HG03025 (cell line): ENCODE measurements around the gene PER3.
A peak's percentile ranks its signal among the peaks of the same experiment; 100 is the strongest.

Experiments used
- ATAC-seq: cut with Tn5 transposase; IDR thresholded peaks from one replicate; pipeline ENCODE4 v1.9.1; 2021; ENCODE audit warnings: mild to moderate bottlenecking, moderate library complexity; ENCODE audit not compliant: unreplicated experiment, low FRiP score

Gene PER3

DNA sequence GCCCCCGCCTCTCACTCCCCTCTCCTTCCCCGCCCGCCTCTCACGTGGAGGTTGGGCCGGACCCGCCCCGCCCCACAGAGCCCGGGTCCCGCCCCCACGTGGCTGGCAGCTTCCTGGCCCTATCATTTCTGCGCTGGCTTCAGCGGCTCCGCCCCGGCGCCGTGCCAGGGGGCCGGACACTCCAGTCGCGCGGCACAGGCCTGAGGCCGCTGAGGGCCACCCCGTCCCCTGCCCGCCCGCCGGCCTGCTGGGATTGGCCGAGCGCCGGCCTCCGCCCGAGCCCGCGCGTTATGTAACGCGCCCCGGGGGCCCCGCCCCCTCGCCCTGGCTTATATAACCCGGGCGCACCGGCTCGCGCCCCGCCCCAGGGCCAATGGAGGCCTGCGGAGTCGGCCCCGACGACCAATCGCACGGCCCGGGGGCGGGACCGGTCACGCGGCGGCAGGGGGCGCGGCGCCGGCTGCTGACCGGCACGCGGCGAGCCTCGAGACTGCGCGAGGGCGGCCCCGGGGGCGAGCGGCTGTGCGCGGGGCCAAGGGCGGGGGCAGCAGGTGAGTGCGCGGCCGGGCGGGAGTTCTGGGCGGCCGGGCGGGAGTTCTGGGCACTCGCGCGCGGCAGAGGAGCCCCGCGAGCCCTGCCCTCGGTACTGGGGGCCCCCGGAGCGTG lies at the start of gene PER3:
Gene PER3, plus strand, starts transcription at position 466 of the 666 bp plus-strand sequence. CDS start 587 bp downstream, outside the sequence.
- peak; percentile 84 for ATAC-seq

- ATAC-seq = no peak
Measured at GRCh38 chr1:7738044-7738443, 46.0 kb upstream of the PER3 start.

GRCh38 chr1:7743346-7743745 lies 40.7 kb upstream of the PER3 start:
- ATAC-seq = no peak

GRCh38 chr1:7744882-7745281 lies 39.2 kb upstream of the PER3 start:
- ATAC-seq = no peak

GRCh38 chr1:7745783-7746182 lies 38.3 kb upstream of the PER3 start:
- no peak for ATAC-seq

DNA sequence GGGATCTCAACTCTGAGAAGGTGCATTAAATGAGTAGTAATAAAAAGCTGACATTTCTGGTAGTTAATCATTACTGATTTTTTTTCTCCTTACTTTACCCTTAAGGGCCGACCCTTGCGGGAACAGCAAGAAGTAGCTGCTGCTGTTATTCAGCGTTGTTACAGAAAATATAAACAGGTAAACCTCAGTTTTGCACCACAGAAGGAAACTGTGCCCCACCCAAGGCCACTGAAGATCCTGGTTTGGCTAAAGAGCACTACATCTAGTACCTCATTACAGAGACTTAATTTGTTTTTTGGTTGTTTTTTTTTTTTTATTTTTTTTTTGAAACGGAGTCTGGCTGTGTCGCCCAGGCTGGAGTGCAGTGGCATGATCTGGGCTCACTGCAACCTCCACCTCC lies 36.5 kb upstream of the PER3 start:
- ATAC-seq = no peak

GRCh38 chr1:7749126-7749525 lies 35.0 kb upstream of the PER3 start:
- ATAC-seq = no peak

GRCh38 chr1:7751174-7751573 lies 32.9 kb upstream of the PER3 start:
- no peak for ATAC-seq

- ATAC-seq = no peak
Measured at GRCh38 chr1:7752512-7753417, 31.3 kb upstream of the PER3 start.

DNA sequence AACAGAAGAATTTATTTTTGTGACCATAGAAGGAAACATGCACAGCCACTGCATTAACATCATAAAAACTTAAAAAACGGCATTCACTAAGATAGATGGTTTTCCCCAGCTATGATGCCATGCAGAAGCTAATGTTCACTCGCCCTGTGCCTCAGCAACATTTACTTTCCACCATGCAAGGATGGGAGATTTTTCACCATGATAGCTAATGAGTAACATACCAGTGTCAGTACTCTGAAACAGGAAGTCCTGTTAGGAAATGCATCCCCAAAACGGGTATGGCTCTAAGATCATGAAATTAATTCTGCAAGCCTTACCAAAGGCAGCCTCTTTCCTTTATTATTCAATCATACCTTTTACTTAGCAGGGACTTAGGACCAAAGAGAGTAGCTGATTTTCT lies 30.4 kb upstream of the PER3 start:
- no peak for ATAC-seq

- no peak for ATAC-seq
Measured at GRCh38 chr1:7754234-7754633, 29.9 kb upstream of the PER3 start.

- ATAC-seq = no peak
Measured at GRCh38 chr1:7755448-7755847, 28.6 kb upstream of the PER3 start.

DNA sequence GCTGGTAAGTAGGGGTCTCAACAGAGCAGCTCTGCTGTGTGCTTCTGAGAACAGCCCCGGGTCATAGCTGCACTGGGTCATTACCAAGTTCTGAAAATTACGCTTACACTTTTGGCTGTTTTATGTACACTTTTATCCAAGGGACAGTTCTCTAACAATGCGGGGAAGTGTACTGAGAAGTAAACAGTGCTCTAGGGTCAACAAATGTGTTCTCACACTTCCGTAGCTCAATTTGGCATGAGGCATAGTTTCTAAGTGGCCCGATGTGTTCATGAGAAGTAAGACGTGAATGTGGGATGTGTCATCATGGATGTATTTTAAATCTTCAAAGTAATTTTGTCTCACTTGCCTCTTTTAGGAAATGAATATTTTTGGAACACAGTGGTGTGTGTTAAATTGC lies 23.8 kb upstream of the PER3 start:
- no peak for ATAC-seq

DNA sequence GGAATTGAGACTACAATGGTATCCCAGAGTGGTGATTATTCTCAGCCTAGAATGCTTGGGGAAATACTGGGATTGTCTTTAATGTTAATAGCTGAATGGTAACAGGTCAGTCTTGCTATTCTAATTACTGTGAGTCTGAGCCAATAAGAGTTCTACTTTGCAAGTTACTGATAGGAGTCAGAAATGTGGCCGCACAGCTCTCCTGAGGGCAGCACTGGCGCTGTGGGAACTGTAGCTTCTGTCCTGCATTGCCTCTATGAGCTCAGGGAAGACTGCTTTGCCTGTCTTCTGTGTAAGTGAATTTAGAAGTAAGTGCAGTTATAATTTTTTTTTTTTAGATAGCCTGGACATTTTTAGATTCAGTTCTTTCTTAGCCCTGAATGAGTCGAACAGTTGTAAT lies 23.0 kb upstream of the PER3 start:
- no peak for ATAC-seq

DNA sequence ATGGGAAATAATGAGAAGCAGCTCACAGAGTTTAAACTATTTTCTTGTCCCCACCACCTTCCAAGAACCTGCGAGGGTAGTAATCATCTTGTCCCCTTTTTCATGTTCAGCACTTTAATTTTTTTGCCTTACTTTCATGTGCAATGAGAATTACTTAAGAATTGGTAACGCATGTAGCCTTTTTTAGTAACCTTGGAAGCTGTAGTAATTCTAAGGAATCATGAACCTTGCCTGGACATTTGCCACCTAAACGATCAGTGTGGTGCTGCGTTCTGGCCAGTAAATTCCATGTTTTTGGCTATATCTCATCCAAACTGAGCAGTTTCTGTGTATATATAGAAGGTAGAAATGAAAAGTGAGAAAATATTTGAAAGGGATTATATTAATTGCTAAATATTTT lies 16.9 kb upstream of the PER3 start:
- no peak for ATAC-seq

- no peak for ATAC-seq
Measured at GRCh38 chr1:7768583-7768982, 15.5 kb upstream of the PER3 start.

- ATAC-seq = no peak
Measured at GRCh38 chr1:7769673-7770412, 14.2 kb upstream of the PER3 start.

DNA sequence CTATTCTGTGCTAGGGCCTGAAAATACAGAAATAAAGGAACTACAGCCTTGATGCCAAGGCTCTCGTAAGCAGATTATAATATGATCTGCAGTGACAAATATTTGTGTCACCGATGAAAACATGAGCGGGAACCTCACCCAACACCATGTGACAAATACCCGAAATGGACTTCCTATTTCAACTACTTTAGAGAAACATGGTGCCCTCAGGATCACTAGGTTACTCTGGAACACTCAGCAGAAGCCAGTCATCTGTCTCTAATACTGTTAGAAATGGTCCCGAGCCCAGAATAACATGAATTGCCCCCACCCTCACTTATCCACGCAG lies 13.5 kb upstream of the PER3 start:
- ATAC-seq = peak; percentile 9

GRCh38 chr1:7770997-7771822 lies 12.9 kb upstream of the PER3 start, which contains the start of gene VAMP3:
VAMP3 (plus strand) TSS chr1:7771296; CDS start chr1:7771384, 88 bp downstream.
- peak; percentile 63 for ATAC-seq

DNA sequence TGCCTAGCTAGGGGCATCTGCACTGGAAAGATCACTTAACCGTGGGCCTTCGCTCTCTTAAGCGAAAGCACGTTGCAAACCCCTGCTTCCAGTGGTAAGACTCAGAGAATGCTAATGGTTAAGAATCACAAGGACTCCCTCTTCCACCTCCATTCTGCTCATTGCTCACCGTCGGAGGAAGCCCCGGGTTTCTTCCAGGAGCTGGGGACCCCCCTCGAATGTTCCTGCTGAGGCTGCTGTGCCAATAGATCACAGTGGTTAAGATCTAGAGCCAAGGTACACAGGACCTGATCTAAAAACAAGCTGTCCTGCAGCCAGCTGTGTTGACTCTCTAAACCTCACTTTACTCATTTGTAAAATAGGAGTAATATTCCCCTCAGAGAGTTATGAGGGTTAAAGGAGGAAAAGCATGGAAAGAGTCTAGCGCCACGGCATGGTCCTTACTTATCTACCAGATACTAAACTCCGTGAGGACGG lies 12.2 kb upstream of the PER3 start:
- peak; percentile 39 for ATAC-seq
